HG03378 (cell line): Measurements from ENCODE around the gene C11orf68.

Experiments
- ATAC-seq: cut with Tn5 transposase; IDR thresholded peaks from one replicate; pipeline ENCODE4 v1.9.1; 2021; ENCODE audit warnings: mild to moderate bottlenecking, moderate library complexity; ENCODE audit not compliant: unreplicated experiment

Gene C11orf68

GRCh38 chr11:65891219-65892136 lies 27.4 kb downstream of the C11orf68 start:
- ATAC-seq: no peak

- peak; percentile 39 for ATAC-seq
Observed at GRCh38 chr11:65890324-65891218, 28.3 kb downstream of the C11orf68 start, which contains the start of gene CCDC85B. Gene CCDC85B, plus strand, starts transcription at chr11:65890673. Its CDS starts 111 bp downstream, at chr11:65890784.

GRCh38 chr11:65888163-65888814 lies 30.6 kb downstream of the C11orf68 start, which contains the start of gene FIBP:
Gene FIBP, minus strand, starts transcription at chr11:65888471. Its CDS starts 53 bp downstream, at chr11:65888418.
- ATAC-seq: no peak

- no peak for ATAC-seq
Observed at GRCh38 chr11:65887723-65888162, 31.1 kb downstream of the C11orf68 start.

GRCh38 chr11:65886826-65887722 lies 31.8 kb downstream of the C11orf68 start:
- no peak for ATAC-seq

- no peak for ATAC-seq
Observed at GRCh38 chr11:65885808-65886536, 32.9 kb downstream of the C11orf68 start.

- ATAC-seq: no peak
Observed at GRCh38 chr11:65885231-65885630, 33.6 kb downstream of the C11orf68 start.

- ATAC-seq: no peak
Observed at GRCh38 chr11:65884716-65885092, 34.2 kb downstream of the C11orf68 start.

GRCh38 chr11:65883786-65884715 lies 34.8 kb downstream of the C11orf68 start:
- no peak for ATAC-seq

- ATAC-seq: no peak
Observed at GRCh38 chr11:65883058-65883761, 35.7 kb downstream of the C11orf68 start.

GRCh38 chr11:65882120-65883057 lies 36.5 kb downstream of the C11orf68 start:
- no peak for ATAC-seq

- no peak for ATAC-seq
Observed at GRCh38 chr11:65880844-65881421, 37.9 kb downstream of the C11orf68 start.

- ATAC-seq: no peak
Observed at GRCh38 chr11:65880027-65880426, 38.8 kb downstream of the C11orf68 start.

GRCh38 chr11:65879617-65880016 lies 39.2 kb downstream of the C11orf68 start, which contains the start of gene CTSW:
Gene CTSW, plus strand, starts transcription at chr11:65879837. Its CDS starts 18 bp downstream, at chr11:65879855.
- no peak for ATAC-seq

GRCh38 chr11:65873318-65874156 lies 45.3 kb downstream of the C11orf68 start:
- ATAC-seq: peak; percentile 62
